ENCODE results near the gene CYP4F22.
"Not testable (repeated sequence)": the region's sequence is repeated elsewhere in the genome, so short reads cannot be mapped to it uniquely, and the experiment has no call there.

Gene CYP4F22

DNA sequence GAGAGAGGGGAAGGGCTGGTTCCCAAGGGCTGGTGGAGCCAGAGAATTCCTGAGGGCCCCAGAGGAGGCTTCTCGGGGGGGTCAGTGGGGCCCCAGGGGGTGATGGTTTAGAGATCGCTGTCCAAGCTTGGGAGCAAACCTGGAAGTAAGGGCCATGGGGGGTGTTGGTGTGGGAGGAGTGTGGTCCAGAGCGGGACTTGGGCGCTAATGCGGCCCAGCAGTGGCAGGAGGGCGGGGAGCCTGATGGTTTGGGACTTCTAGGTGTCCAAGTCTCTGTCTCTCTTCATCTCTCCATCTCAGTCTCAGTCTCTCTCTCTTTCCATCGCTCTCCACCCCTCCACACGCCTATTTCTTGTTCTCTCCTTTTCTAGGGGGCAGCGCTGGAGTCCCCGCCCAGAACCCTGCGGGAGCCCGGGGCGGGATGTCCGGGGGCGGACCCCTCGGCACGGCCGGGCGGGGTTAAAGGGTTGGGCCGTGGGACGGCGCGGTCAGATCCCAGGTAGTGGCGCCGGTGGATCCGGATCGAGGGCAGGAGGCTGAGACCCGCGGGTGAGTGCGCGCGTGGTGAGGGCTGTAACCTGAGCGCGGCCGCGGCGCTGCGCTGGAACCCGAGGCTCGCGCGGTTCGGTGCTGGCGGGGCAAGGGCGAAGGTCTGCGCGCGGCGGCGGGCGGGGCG lies at the start of gene CYP4F22:
Gene CYP4F22, plus strand, starts transcription at position 491 of the 676 bp plus-strand sequence. CDS start 16,812 bp downstream, outside the sequence.
- DNase-seq, result no peak

DNA sequence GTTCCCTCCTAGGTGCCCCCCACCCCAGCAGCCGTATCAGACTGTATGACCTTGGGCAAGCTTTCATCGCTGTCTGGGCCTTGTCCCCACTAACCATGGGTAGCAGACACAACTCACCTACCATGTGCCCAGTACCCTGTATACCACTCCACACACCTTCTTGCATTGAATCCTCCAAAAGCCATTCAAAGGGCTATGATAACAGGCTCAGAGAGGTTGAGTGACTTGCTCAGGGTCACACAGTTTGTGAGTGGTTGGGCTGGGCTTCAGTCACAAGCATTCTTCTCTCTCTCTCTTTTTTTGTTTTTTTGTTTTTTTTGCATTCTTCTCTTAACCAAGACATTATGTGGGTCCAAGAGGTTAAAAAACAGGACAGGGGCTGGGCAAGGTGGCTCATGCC lies 46.6 kb upstream of the CYP4F22 start:
- DNase-seq, result no peak

DNA sequence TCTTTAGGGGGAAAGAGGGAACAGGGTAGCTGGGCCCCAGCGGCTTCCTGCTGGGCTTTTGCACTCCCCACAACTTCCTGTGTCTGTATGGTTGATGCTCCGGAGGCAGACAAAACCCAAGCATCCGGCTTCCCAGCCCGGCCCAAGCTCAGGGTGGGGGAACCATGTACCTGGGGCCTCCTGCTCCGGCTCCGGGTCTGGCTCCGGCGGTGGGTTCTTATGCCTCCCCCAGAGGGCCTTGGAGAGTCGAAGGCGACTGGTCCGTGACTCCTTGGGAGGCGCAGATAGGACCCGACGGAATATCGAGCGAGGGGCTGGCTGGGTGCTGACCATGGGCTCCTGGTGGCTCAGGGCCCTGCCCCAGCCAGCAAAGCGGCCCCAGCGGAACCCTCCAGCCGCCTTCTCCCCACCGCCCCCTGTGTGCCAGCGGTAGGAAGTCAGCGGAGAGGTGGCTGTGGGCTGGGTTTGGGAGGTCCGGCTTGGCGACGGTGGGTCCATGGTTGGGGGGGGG lies 44.4 kb upstream of the CYP4F22 start:
- DNase-seq, result no peak

DNA sequence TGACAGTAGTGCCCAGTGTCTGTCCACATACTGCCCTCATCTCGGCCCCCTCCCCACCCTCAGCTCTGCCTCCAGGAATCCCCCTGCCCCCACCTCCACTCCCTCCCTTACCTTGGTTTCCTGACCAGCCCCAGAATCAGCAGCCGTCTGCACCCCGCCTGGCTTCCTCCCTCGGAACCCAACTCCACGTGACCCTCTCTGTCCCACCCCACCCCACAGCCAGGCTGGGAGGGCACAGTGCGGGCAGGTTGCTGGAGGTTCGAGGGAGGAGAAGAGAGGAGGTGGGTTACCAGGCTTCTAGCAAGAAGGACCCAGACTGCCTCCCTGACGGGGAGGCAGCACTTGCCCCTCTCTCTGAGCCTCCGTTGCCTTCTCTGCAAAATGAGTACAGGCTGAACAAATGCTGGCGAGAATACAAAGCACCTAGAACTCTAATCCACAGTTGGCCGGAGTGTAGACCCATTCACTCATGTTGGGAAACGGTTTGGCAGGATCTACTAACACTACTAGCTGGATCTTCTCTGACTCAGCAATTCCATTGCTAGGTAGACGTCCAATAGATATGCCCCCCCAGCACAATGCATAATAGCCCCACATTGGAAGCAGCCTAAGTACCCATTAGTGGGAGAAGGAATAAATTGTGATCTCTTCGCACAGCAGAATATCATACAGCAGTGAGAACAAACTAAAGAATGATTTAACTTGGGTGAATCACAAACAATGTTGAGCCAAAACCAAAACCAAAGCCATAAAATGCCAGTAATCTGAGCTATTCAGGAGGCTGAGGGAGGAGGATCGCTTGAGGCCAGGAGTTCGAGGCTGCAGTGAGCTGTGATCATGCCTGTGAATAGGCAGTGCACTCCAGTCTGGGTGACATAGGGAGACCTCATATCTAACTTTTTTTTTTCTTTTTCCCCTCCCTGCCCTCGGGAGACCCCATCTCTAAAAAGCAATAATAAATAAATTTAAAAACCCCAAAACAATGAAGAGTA lies 43.6 kb upstream of the CYP4F22 start, which contains the start of gene RASAL3:
Gene RASAL3, minus strand, starts transcription at position 151 of the 992 bp plus-strand sequence. CDS start 186 bp downstream, outside the sequence.
- no peak for DNase-seq

GRCh38 chr19:15466851-15467733 lies 41.2 kb upstream of the CYP4F22 start:
- no peak for DNase-seq

GRCh38 chr19:15467734-15468214 lies 40.6 kb upstream of the CYP4F22 start:
- DNase-seq, result no peak

DNA sequence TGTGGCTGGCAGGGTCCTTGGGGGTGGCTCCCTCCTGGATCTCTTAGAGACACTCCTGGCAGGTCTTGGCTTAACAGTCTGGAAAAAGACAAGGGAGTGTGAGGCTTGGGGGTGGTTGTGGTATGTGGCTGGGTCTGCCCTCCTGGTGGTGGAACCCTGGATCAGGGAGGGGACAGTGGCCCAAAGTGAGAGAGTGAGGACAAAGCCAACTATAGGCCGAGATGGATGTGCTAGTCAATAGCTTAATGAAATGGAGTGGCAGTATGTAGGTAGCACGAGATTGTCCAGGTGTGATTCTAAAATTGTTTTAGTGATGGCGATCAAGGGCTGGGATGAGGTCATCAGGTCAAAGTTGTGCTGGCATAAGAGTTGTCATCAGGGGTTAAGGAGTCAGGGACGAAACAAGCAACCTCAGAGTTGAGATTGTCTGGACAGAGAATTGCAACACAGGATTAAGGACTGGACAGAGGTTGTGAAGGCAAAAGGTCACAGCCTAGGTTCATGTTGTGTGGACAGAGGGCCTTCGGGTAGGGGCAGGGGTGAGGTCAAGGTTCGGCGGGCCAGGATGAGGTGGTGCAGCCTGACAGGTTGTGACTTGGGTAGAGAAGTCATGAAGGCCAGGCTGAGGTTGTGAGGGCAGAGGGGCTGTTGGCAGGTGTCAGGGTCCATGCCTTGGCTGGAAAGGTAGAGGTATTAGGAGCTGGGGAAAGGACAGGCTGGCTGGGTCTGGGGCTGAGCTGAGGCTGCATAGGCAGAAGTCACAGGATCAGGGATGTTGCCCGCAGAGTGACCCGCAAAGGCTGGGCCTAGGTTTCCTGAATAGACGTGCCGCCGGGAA lies 39.4 kb upstream of the CYP4F22 start:
- DNase-seq, result no peak

DNA sequence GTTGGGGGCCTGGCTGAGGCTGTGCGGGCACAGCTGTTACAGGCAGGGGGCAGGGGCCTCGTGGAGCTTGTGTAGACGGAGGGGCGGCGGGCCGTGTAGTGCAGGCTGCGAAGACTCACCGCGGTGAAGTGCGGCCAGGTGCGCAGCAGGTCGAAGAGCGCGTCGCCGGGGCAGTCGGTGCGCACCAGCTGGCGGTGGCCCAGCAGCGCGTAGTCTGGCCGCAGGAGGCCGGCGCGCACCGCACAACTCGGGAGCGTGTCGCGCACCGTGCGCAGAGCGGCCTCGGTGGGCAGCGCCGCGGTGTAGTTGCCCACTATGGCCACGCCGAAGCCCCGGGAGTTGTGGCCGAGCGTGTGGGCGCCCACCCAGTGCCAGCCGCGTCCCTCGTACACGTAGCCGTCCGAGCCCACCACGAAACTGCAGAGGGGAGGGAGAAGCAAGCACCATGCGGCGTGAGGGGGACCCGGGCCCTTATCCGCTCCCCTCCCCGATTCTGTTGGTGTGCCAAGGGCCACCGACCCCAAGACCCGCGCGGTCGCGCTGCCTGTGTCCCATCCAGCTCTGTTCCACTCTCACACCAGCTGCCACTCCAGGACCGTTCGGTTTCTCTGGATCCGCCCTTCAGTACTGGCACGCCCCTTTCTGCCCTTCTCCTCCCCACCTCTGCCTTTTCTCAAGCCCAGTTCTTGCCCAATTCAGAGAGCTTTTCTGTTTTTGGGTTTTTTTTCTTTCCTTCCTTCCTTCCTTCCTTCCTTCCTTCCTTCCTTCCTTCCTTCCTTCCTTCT lies 38.6 kb upstream of the CYP4F22 start:
- DNase-seq, result no peak

GRCh38 chr19:15471639-15472101 lies 36.7 kb upstream of the CYP4F22 start:
- no peak for DNase-seq

DNA sequence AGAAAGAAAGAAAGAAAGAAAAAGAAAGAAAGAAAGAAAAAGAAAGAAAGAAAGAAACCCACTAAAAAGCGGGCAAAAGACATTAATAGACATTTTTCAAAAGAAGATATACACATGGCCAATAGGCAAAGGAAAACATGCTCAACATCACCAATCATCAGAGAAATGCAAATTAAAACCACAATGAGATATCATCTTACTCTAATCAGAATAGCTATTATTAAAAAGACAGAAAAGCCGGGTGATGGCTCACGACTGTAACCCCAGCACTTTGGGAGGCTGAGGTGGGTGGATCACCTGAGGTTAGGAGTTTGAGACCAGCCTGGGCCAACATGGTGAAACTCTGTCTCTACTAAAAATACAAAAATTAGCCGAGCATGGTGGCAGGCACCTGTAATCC lies 34.5 kb upstream of the CYP4F22 start:
- not testable (repeated sequence) for DNase-seq

DNA sequence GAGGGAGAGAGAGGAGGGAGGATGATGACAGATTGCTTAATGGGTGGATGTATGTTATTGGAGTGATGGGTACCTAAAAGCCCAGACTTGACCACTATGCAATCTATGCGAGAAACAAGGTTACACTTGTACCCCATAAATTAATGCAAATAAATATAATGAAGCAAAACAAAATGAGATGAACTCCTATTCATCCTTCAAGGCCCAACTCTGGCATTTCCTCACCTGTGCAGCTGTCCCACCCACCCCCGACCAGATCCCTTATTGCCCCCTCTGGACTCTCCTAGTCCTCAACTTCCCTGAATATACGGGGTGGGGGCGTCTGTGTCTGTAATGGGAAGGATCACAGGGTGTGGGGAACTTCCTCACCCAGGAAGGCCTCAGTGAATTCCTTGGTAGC lies 33.2 kb upstream of the CYP4F22 start:
- DNase-seq, result no peak

DNA sequence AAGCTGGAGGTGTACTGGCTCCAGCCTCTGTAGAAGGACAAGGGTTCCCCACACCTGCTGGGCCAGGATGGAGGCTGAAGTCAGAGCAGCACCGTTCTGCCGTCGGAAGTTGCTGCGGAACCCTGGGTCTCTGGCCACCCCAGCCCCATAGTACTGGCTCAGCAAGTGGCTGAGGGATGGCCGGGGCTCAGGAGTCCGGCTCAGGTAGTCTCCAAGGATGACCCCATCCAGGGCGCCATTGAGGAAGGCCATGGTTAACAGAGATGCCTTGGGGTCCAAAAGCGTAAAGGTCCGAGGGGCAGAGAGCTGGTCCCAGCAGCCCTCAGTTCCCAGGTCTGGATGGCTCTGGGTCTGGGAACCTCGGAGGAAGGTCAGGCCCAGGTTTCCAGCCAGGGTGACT lies 32.7 kb upstream of the CYP4F22 start:
- no peak for DNase-seq

- DNase-seq, result no peak
Measured at GRCh38 chr19:15476325-15476724, 32.0 kb upstream of the CYP4F22 start.

- DNase-seq, result no peak
Measured at GRCh38 chr19:15479391-15480345, 28.7 kb upstream of the CYP4F22 start, which contains the start of gene PGLYRP2. PGLYRP2 (minus strand) TSS chr19:15479501; CDS start chr19:15479371, 130 bp downstream.

- not testable (repeated sequence) for DNase-seq
Measured at GRCh38 chr19:15480996-15481395, 27.3 kb upstream of the CYP4F22 start.

DNA sequence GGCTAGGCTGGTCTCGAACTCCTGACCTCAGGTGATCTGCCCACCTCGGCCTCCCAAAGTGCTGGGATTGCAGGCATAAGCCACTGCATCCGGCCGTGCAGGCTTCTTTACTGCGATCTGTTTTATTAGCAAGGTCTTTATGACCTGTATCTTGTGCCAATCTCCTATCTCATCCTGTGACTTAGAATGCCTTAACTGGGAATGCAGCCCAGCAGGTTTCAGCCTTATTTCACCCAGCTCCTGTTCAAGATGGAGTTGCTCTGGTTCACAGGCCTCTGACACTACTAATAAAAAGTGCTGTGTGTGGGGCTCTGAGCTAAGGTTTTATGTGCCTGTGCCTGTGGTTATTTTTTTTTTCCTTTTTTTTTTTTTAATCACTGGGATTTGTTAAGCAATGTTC lies 22.6 kb upstream of the CYP4F22 start:
- not testable (repeated sequence) for DNase-seq

- no peak for DNase-seq
Measured at GRCh38 chr19:15487038-15487437, 21.3 kb upstream of the CYP4F22 start.

- no peak for DNase-seq
Measured at GRCh38 chr19:15488489-15489226, 19.7 kb upstream of the CYP4F22 start.
